ENCODE data around the gene SUGCT.

Gene SUGCT

DNA sequence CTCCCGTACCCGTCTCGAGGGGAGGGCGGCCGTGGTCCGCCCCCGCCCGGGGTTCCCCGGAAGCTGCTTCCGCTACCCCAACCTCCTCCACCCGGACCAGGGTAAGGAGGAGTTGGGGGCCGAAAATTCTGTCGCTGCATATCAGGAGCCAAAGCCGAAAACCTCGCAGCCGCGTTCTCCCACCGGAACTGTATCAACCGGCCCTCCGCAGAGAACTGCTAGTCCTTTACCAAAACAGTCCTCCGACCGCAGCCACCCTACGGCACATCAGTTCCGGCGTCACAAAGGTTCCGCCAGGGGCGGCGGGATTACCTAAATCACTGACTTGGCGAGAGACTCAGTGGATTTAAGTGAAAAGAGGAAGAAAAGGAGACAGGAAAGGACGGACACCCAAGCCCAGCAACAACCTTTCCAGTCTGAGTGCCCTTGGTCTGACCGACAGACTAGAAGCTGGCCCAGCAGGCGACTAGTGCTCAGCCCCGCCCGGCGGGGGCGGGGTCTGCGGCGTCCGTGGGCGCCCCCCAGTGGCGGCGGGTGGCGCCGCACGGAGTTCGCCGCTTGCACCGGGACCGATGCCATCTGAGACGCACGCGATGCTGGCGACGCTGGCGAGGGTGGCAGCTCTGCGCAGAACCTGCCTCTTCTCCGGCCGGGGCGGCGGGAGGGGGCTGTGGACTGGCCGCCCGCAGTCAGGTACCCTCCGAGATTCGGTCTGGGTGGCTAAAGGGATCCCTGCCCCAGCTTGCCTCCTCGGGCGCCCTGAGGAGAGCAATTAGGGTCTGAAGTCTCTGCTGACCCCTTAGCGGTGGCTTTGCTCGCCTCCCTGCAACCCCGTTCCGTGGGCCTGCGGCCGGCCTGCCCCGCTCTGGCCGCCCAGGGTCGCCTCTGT lies at the start of gene SUGCT, which contains the start of gene MPLKIP:
Gene SUGCT (plus strand): TSS at position 578 of the 889 bp plus-strand sequence.
Gene MPLKIP (minus strand): TSS at position 195 of the 889 bp plus-strand sequence. CDS start 55 bp downstream, at position 140.
- Histone ChIP-seq H3K4me3 (ENCODE audit: low read depth, low read length) (peak within 1 kb of the TSS; percentile 92), H2AFZ (peak within 1 kb of the TSS; percentile 97), H3K79me2 (peaks cover 14% of the 10 kb centered on the region), H3K9me3 (ENCODE audit: control insufficient read depth, low read length) (no peaks in the 10 kb centered on the region), H3K4me1 (peaks cover 11% of the 10 kb centered on the region), H3K9ac (peak within 1 kb of the TSS; percentile 94), H3K4me2 (ENCODE audit: low read length) (peak within 1 kb of the TSS; percentile 78), H3K27me3 (ENCODE audit: control insufficient read depth, insufficient read depth, low read length) (no peaks in the 10 kb centered on the region), H3K27ac (peak within 1 kb of the TSS; percentile 94), H3K36me3 (ENCODE audit: control insufficient read depth, insufficient read depth, low read length) (no peaks in the 10 kb centered on the region)
- TF ChIP-seq, protein P1, sequence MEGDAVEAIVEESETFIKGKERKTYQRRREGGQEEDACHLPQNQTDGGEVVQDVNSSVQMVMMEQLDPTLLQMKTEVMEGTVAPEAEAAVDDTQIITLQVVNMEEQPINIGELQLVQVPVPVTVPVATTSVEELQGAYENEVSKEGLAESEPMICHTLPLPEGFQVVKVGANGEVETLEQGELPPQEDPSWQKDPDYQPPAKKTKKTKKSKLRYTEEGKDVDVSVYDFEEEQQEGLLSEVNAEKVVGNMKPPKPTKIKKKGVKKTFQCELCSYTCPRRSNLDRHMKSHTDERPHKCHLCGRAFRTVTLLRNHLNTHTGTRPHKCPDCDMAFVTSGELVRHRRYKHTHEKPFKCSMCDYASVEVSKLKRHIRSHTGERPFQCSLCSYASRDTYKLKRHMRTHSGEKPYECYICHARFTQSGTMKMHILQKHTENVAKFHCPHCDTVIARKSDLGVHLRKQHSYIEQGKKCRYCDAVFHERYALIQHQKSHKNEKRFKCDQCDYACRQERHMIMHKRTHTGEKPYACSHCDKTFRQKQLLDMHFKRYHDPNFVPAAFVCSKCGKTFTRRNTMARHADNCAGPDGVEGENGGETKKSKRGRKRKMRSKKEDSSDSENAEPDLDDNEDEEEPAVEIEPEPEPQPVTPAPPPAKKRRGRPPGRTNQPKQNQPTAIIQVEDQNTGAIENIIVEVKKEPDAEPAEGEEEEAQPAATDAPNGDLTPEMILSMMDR (IDR thresholded peaks at IDR 0.05): peak; percentile 99

GRCh38 chr7:40092182-40092581 lies 42.6 kb upstream of the SUGCT start:
- Histone ChIP-seq H2AFZ (no peak overlapping the region), H3K27me3 (ENCODE audit: control insufficient read depth, insufficient read depth, low read length) (no peaks in the 10 kb centered on the region), H3K36me3 (ENCODE audit: control insufficient read depth, insufficient read depth, low read length) (no peaks in the 10 kb centered on the region)

DNA sequence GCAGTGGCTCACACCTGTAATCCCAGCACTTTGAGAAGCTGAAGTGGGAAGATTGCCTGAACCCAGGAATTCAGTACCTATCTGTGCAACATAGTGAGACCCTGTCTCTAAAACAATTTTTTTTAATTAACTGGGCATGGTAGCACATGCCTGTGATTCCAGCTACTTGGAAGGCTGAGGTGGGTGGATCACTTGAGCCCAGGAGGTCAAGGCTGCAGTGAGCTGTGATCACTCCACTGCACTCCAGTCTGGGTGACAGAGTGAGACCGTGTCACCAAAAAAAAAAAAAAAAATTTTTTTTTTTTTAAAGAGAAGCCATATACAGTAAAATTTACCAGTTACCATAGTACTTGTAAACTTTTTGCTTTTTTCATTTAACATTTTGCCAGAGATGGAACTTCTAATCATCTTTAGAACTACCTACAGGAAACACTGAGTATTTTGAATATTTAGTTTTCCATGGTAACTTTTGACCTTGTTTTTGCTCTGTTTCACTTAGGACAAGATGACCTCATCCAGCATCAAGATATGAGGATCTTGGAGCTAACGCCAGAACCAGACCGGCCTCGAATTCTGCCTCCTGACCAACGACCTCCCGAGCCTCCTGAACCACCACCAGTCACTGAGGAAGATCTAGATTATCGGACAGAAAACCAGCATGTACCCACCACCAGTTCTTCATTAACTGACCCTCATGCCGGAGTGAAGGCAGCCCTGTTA lies 41.0 kb upstream of the SUGCT start:
- Histone ChIP-seq H3K27me3 (ENCODE audit: control insufficient read depth, insufficient read depth, low read length) (no peaks in the 10 kb centered on the region), H3K9me3 (ENCODE audit: control insufficient read depth, low read length) (no peaks in the 10 kb centered on the region), H2AFZ (no peak overlapping the region), H3K36me3 (ENCODE audit: control insufficient read depth, insufficient read depth, low read length) (no peaks in the 10 kb centered on the region), H3K4me3 (ENCODE audit: low read depth, low read length) (no peak overlapping the region), H3K4me1 (peaks cover 6% of the 10 kb centered on the region), H3K4me2 (ENCODE audit: low read length) (no peak overlapping the region), H3K27ac (no peak overlapping the region), H3K9ac (no peak overlapping the region), H3K79me2 (no peaks in the 10 kb centered on the region)
- TF ChIP-seq, protein P1 (IDR thresholded peaks at IDR 0.05): no peak

More at GRCh38 chr7:40092182-40092581, 42.6 kb upstream of the SUGCT start:
- Histone ChIP-seq H3K4me3 (ENCODE audit: low read depth, low read length) (no peak overlapping the region), H3K4me2 (ENCODE audit: low read length) (no peak overlapping the region), H3K9me3 (ENCODE audit: control insufficient read depth, low read length) (no peaks in the 10 kb centered on the region), H3K79me2 (peaks cover 2% of the 10 kb centered on the region), H3K27ac (no peak overlapping the region), H3K4me1 (peaks cover 6% of the 10 kb centered on the region), H3K9ac (no peak overlapping the region)
- TF ChIP-seq, protein P1 (IDR thresholded peaks at IDR 0.05): no peak

- H3K79me2 ChIP-seq: no peaks in the 10 kb centered on the region
- no peak overlapping the region for H3K9ac ChIP-seq
- peaks cover 6% of the 10 kb centered on the region for H3K4me1 ChIP-seq
- no peaks in the 10 kb centered on the region for H3K36me3 ChIP-seq (ENCODE audit: control insufficient read depth, insufficient read depth, low read length)
- no peak overlapping the region for H3K4me2 ChIP-seq (ENCODE audit: low read length)
- no peak overlapping the region for H2AFZ ChIP-seq
- H3K27me3 ChIP-seq (ENCODE audit: control insufficient read depth, insufficient read depth, low read length): no peaks in the 10 kb centered on the region
- H3K9me3 ChIP-seq (ENCODE audit: control insufficient read depth, low read length): no peaks in the 10 kb centered on the region
- no peak overlapping the region for H3K4me3 ChIP-seq (ENCODE audit: low read depth, low read length)
- no peak overlapping the region for H3K27ac ChIP-seq
- TF ChIP-seq, protein P1 (IDR thresholded peaks at IDR 0.05): no peak
Observed at GRCh38 chr7:40095230-40095629, 39.6 kb upstream of the SUGCT start.

Data from parathyroid adenoma (tissue), 2 donors.